NCI-H1436 (cell line): Measurements from ENCODE around the gene B4GALNT2.

Source experiments
- DNase-seq: peaks from one replicate; lab custom pipeline; 2025; lab: John Stamatoyannopoulos, UW

The B4GALNT2 gene

DNA sequence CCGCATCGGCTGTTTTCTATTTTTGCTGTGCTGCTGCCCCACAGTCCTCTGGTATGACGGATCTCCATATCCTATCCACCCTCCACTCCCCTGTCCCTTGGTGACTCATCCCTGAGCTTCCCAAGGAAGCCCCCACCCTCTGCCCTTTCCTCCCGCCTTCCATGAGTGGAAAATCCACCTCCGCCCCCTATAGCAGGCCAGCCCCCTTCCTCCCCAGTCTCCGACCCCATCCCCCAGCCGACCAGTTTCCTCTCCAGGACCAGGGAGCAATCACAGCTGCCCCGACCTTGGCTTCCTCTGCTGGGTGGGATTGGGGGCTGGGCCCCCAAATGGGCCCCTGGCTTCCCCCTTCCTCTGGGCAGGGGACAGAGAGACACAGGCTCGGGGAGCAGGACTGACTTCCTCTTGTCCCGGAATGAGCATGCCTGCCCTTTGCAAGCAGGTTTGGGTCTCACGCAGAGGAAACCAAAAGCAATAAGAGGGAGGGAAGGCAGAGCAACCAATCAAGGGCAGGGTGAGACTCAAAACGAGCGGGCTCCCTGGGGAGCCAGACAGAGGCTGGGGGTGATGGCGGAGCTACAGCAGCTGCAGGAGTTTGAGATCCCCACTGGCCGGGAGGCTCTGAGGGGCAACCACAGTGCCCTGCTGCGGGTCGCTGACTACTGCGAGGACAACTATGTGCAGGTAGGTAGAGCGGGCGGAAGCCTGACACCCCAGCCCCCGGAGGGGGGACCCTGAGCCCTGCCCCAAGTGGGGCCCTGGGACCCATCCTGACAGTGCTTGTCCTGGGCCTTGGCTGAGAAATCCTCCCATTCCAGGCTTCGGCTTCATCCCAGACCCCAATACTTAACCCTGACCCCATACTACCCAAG is 77.8 kb downstream of the B4GALNT2 start, which contains the start of the genes ABI3 and GNGT2:
ABI3 (plus strand) TSS at position 550 of the 872 bp plus-strand sequence; CDS start at position 568, 18 bp downstream.
GNGT2 (minus strand) TSS at position 417 of the 872 bp plus-strand sequence. CDS start 3,152 bp downstream, outside the sequence.
- peak; percentile 37 for DNase-seq

DNA sequence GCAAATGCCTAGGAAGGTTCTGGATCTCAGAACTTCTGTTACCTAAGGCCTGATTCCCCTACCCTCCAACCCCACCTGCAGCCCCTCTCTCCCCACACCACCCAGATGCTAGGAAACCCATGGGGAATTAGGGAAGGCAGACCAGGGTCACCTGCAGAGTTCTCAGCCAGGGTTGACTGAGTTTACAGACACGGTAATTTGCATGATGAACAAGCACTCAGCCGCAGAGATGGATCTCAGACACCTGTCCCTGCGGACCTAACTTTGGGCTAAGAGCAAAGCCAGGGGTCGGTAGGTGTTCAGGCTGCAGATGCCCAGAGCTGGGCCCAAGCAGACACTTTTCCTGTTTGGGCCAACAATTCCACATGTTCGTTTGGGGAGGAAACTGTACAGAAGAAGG is 80.8 kb downstream of the B4GALNT2 start:
- DNase-seq = no peak

DNA sequence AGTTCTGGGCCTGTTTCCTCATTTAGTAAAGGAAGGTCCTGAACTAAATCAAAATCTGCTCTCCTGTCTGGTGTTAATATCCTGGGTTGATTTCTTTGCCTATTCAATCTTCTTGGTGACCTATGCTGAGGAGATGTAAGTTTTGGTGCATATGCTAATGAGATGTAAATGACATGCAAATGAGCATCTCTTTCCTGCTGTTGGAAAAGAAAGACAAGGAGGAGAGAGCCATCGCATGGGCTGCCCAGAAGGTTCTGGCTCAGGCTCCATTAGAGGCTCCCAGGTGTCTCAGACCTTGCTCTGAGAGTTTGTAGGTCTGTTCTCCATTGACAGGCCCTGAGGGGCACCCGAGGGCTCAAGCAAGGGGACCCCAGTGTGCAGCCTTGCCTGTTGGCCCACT is 81.3 kb downstream of the B4GALNT2 start:
- no peak for DNase-seq

DNA sequence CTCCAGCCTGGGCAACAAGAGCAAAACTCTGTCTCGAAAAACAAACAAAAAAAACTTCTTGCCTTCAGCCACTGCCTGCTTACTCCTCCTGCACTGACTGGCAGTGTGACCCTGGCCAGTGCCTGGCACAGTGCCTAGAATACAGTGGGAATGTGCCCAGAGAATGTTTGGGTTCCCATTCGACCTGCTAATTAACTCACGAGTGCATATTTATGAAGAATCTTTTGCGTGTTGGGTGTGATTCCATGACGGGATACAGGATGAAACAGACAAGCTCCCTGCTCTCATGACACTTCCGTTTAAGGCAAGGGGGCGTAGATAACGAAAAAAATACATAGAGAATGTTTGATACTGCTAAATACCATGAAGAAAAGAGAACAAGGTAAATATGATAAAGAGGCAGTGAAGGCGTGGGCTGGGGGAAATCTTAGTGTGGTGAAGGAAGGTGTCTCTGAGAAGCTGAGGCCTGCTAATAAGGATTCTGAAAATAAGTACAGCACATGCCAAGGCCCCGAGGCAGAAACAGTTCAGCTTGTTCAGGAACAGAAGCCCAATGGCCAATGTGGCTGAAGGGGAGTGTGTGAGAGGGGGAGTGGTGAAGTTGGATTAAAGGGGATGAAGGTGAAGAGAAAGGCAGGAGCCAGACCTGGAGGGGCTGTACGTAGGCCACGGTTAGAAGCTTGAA is 82.2 kb downstream of the B4GALNT2 start:
- no peak for DNase-seq

DNA sequence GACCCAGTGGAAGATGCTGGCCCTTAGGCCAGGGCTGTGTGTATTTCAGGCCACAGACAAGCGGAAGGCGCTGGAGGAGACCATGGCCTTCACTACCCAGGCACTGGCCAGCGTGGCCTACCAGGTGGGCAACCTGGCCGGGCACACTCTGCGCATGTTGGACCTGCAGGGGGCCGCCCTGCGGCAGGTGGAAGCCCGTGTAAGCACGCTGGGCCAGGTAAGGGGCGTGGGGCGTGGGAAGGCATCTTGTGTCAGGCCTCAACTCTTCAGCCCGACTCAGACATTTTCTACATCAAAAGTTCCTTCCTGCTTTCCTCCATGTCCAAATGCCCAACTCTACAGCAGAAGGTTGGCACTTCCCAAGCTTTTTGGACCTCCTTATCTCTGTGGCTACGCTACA is 83.9 kb downstream of the B4GALNT2 start:
- no peak for DNase-seq

DNA sequence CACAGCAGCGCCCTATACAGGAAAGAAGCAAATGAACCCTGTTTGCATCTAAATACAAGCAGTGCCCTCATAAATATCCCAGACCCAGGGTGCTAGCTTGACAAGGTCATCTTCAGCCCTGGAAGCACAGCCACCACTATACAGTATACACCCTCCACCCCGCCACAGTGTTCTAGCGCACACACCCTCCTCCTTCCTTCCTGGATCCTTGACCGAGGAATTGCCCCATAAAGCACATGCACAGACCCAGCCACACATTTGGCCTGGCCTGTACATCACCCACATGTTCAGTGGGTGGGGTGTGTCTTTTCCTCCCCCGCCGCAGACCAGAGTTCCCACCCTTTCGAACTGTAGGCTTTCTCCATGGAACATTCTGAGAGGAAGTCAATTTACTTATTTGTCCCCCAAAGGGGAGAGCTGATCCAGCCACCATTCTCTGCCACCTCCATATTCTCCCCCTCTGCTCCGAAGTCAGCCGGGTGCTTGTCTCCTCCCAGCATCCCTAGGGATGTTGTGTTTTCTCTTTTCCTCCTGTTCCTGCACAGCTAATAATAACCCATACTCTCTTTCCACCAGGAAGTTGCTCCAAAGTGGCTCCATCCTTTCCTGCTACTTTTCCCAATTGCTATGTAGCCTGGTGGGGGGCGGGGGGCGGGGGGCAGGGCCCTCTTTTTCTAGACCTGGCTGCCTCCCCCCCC is 84.5 kb downstream of the B4GALNT2 start:
- no peak for DNase-seq

DNA sequence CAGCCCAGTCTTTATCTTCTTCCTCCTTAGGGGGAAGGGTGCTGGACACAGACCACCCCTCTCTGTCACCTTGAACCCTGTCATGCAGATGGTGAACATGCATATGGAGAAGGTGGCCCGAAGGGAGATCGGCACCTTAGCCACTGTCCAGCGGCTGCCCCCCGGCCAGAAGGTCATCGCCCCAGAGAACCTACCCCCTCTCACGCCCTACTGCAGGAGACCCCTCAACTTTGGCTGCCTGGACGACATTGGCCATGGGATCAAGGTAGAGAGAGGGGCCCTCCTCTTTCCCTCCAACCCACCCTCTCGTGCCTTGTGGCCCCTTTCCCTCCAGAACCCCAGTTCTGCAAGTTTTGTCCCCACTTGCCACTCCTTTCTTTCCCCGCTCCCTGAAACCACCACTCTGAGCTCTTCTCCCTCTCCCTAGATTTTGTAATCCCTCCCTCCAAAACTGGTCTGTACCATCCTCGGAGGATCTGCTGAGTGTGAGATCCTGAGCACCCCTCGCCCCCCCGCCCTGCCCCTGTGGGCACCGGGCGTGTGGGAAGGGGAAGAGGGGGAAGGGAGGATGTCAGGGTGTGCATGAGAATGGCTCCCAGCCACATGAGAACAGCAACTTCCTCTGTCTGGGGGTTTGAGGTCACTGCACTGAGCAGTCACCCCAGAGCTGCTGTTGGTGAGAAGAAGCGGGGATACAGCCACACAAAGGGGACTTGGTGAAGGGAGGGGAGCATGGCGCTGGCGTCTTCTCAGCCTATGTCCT is 85.3 kb downstream of the B4GALNT2 start:
- DNase-seq = no peak

DNA sequence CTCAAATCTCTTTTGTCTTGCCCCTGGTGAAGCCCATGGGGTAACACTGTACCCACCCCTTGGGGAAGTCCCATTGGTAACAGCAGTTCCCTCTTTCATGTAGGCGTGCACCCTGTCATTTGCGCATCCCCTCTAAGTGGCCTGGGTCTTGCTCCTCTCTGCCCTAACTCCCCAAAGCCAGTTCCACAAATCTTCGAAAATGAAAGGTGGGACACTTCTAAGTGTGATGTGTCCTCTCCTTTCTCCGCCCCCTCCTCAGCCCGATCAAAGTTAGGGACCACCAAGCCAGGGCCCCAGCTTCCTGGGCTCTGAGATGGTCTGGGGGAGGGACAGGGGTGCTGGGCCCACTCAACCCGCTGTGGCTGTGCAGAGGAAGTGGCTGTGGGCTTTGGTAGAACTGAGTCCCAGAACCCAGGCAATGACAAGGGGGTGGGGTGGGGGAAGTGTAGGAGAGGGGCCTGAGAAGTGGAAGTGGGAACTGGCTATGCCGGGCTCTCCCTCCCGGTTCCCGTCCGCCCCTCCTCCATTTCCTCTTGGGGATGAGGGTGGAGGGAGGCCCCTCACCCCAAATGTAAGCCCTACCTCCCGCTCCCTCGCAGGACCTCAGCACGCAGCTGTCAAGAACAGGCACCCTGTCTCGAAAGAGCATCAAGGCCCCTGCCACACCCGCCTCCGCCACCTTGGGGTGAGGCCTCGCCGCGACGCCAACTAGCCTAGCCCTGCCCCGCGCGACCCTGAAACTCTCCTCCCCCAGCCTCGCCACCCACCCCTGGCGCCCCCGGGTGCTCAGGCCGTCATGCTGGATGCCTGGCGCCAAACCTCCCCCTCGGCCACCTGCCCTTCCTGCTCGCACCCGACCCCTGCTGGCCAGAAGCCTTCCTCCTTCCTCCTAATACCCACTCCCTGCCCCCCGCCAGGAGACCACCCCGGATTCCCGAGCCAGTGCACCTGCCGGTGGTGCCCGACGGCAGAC is 86.7 kb downstream of the B4GALNT2 start:
- no peak for DNase-seq

DNA sequence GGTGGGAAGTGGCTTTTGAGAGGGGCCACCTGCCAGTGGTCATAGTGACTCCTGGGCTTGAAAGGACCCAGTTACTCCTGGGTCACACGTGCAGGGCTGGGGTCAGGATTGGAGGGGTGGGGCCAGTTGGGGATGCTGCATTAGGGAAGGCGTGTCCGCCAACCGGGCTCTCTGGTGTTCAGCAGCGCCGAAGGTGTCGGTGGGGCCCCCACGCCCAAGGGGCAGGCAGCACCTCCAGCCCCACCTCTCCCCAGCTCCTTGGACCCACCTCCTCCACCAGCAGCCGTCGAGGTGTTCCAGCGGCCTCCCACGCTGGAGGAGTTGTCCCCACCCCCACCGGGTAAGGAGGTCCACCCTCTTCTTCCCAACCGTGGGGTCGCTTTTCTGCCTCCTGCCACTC is 87.4 kb downstream of the B4GALNT2 start:
- DNase-seq = no peak

DNA sequence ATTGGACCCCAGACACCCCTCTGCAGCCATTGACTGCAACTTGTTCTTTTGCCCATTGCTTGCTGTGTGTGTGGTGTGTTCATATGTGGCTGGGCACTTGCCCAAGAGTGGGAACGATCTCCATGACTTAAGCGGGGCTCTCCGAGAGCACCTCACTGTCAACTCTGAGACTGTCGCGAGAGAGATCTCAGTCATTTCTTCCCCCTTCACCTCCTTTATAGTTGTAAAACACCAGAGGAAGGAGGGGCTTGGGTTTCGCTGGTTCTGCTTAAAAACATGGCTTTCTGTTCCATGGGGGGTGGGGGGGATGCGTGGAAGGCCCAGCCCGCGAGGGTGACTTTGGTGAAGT is 90.6 kb downstream of the B4GALNT2 start:
- no peak for DNase-seq

DNA sequence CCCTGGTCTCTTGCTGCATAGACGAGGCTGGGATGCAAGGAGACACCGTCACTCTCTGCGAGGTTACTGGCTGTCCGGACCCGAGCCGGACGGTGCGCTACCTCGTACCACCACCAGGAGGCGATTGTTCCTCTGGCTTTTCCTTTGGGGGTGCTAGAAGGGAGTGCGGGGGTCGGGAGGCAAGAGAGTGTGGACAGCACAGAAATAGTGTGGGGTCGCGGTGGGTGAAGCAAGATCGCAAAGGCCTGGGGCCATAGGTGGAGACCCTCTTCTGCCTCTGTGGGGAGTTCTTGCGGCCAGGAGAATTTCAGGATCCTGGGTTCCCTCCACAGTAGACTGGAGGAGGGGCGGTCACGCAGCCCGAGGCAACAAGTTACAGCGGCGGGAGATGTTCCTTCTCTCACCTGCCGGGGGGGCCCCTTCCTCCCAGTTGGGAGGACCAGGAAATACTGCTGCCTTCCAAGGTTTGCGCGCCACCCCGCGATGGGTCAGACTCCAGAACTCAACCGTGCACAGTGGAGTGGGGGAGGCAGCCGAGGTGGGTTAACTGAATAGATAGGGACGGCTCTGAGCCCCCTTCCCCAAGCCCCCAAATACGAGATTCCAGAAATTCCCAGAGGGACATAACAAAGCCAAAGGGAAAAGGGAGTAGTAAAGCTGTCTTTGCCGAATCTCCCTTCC is 91.1 kb downstream of the B4GALNT2 start:
- no peak for DNase-seq

DNA sequence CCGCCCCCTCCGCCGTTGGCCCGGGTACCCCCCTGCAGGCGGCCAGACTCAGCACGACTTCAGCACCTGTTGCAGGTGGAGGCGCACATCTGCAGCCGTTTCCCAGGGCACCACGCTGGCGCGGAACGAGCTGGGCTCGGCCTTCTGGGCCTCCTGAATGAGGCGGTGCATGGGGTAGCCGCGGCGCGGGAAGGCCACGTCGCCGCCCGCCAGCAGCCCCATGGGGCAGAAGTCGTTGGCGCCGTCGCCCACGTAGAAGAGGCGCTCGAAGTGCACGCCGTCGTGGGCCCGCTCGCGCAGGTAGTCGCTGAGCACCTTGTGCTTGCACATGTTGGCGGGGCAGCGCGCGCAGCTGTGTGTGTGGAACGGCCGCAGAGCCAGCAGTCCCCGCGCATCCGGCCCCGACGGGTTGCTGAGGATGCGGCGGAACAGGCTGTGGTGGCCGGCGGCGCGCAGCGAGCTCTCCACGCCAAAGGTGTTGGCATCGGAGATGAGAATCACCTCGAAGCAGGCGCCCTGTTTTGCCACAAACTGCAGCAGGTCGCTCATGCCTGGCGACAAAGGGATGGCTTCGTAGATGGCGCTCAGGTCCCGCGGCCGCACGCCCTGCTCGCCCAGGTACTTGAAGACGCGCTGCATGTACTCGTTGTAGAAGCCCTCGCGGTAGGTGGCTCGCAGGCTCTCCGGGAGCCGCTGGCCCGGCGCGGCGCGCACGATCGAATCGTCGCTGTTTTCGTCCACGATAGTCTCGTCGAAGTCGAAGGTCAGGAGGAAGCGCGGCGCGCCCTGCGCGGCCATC is 91.8 kb downstream of the B4GALNT2 start:
- DNase-seq = no peak

DNA sequence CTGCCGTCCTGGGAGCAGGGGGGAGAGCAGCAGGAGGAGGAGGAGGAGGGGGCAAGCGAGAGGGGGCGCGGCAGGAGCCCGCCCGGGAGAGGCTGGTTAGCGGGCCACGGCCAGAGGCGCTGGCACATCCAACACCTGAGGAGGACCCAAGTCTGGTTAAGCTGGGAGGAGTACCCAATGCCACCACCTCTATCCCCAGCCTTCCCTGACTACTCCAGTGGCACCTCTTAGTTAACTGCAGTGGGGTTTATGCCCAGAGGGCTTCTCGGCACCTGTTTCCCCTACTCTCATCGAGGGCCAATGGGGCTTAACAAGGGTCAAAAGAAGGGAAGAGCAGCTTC is 92.4 kb downstream of the B4GALNT2 start:
- no peak for DNase-seq

DNA sequence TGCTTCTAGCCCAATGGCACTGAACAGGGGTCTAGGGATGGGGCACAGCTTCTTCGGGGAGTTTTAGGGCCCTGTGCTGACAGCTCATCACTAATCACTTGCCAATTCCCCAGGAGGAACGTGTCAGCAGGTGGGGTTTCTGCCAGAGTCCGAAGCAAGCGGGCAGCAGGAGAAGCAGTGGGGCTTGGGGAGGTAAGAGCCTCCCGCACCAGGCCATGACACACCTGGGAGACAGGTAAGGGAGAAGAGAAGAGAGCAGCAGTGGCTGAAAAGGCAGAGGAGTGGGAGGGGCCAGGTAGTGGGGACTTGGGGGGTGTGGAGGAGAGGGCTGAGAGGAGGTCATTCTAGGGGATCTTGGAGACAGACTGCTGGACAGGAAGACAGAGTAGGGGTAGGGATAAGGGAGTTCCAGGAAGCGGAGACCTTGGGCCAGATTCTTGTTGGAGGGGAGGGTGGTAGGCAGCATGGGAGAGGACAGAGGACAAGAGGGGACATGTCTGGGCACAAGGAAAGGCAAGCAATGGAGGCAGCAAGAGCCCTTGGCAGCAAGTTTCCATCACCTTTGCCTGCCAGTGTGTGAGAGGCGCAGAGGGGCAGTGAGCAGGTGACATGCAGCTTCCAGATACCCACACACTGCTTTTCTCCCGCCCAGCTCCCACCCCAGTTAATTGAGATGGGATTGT is 93.1 kb downstream of the B4GALNT2 start:
- no peak for DNase-seq
